Pancreas (tissue), 10 donors: ENCODE data around the gene SIK2. TPM values are rescaled to one million over a fixed set of nuclear protein-coding genes. Genes with fewer than 3 reads are reported as not detected.

Experiments
- ATAC-seq, 4 donors: fragments of 200-7000 bp; cut with Tn5 transposase; one replicate each; pipeline versions ENCODE4 v1.8.0 to v1.9.1; 2020; ENCODE audit warnings: mild to moderate bottlenecking in 4 of 4, moderate library complexity in 4 of 4
- DNase-seq, 6 donors: peaks; one replicate each; pipeline ENCODE4 v3.0.0-alpha.2; 2020
- FAIRE-seq: peaks from 2 replicates; lab custom pipeline; 2012; peaks lifted over from hg19 to GRCh38; lab: Jason Lieb, UNC
- H3K27ac ChIP-seq, 4 donors: fragments of 200-600 bp; sonication (generic); 1 replicate in 3 of 4; 2 replicates in 1 of 4; pipeline versions ENCODE4 v1.5.0 to v1.8.0; 2020
- H3K27me3 ChIP-seq, 4 donors: fragments of 200-600 bp; one replicate each; pipeline ENCODE4 v1.8.0; 2021
- H3K36me3 ChIP-seq, 3 donors: fragments of 200-600 bp; sonication (generic) in 1 of 3; one replicate each; pipeline versions ENCODE4 v1.5.0 to v1.8.0; 2020 to 2021
- H3K4me1 ChIP-seq, 3 donors: fragments of 200-600 bp; one replicate each; pipeline ENCODE4 v1.8.0; 2021
- H3K4me3 ChIP-seq, 4 donors: fragments of 200-600 bp; sonication (generic) in 2 of 4; one replicate each; pipeline versions ENCODE4 v1.5.0 to v1.8.0; 2020 to 2021
- H3K9me3 ChIP-seq, 4 donors: fragments of 200-600 bp; one replicate each; pipeline ENCODE4 v1.8.0; 2021
- WGBS, 2 donors: extraction: QIAGEN DNeasy Blood & Tissue Kit; methylation state at CpG; one replicate each; pipeline ENCODE4 v1.1.7; 2013; 5-methylcytosine and 5-hydroxymethylcytosine counted together
- intact Hi-C, 3 donors: fragments of 100-400 bp; cut with DNase I; formaldehyde crosslinking; loops; one replicate each; pipeline versions ENCODE4 v1.11.1 to v1.14.2; 2022
- polyA plus RNA-seq, 2 donors: library from polyadenylated mRNA; stranded (reverse); fragments of 200-250 nt; gene quantifications; one replicate each; pipeline ENCODE4 v1.2.3, GENCODE V29; 2013
- total RNA-seq, 6 donors: library from RNA; stranded (reverse); fragmentation: NEBNext Ultra II Directional in 4 of 6; extraction: Animal tissue kit (Norgen Biotek cat#: 25700) in 4 of 6; gene quantifications; one replicate each; pipeline versions ENCODE4 v1.2.1 to v1.2.4, GENCODE V29; 2021 to 2023
- TF ChIP-seq, protein P1 (sequence below), 4 donors: fragments of 200-600 bp; sonication (generic) in 3 of 4; IDR thresholded peaks; one replicate each; pipeline versions ENCODE4 v1.5.0 to v1.8.0; 2021; ENCODE audit warnings: antibody characterized with exemption in 4 of 4
- donor health status: healthy with polysubstance abuse.
- donor health status: DM: no; HTN: no; CAD: no; lungs with moderate emphysema.
- donor health status: DM: no; HTN: no; CAD: no.
- donor health status: control.
- donor health status: control.
- donor health status: Bipolar disorder and iron deficiency.
- donor health status: DM: yes; HTN: yes; CAD: no.
- donor health status: DM: no; HTN: no; CAD: no.
- donor health status: DM: no; HTN: no; CAD: no.
- donor health status: DM: yes; HTN: yes; CAD: no.

The SIK2 gene
- total and polyA plus RNA-seq, 8 donors, result 4.7 to 24.7 (median 17.5) TPM

DNA sequence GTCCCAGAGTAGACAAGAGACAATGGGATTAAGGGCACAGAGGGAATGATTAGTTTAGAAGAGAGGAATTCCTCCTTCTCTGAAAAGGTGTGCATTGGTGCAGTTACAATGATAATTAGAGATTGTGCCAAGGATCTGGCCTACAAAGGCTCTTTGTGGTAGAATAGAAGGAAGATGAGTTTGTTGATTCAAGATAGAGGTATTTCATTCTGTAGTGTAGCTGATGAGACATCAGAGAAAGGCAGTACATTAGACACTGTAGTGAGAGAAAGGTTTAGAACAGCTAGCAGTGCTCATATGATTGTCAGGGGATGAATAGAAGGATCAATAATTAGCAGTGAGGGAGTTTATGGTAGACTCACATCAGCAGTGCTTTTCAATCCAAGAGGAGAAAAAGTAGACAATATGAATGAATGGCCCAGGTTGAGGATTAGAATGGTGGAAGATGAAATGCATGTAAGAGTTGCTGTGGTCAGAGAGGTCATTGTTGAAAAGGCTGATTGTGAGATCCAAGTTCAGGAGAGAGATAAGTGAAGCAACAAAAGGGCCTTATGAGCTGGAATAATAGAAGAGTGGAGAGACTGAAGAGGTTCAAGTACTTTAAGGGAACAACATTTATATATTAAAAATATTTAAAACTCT, 28.9 kb downstream of the SIK2 start:
- no peak for DNase-seq
- Histone ChIP-seq H3K27ac (no peak overlapping the region), H3K4me3 (no peak overlapping the region), H3K27me3 (no peaks in the 10 kb centered on the region), H3K4me1 (peaks cover 31 to 59% (median 56%) of the 10 kb centered on the region in 3 donors), H3K36me3 (no peaks in the 10 kb centered on the region), H3K9me3 (no peaks in the 10 kb centered on the region)
- no peak for FAIRE-seq
- no peak for ATAC-seq
- intact Hi-C loops, result no loop called here
- TF ChIP-seq, protein P1, sequence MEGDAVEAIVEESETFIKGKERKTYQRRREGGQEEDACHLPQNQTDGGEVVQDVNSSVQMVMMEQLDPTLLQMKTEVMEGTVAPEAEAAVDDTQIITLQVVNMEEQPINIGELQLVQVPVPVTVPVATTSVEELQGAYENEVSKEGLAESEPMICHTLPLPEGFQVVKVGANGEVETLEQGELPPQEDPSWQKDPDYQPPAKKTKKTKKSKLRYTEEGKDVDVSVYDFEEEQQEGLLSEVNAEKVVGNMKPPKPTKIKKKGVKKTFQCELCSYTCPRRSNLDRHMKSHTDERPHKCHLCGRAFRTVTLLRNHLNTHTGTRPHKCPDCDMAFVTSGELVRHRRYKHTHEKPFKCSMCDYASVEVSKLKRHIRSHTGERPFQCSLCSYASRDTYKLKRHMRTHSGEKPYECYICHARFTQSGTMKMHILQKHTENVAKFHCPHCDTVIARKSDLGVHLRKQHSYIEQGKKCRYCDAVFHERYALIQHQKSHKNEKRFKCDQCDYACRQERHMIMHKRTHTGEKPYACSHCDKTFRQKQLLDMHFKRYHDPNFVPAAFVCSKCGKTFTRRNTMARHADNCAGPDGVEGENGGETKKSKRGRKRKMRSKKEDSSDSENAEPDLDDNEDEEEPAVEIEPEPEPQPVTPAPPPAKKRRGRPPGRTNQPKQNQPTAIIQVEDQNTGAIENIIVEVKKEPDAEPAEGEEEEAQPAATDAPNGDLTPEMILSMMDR (IDR thresholded peaks at IDR 0.05), result no peak

DNA sequence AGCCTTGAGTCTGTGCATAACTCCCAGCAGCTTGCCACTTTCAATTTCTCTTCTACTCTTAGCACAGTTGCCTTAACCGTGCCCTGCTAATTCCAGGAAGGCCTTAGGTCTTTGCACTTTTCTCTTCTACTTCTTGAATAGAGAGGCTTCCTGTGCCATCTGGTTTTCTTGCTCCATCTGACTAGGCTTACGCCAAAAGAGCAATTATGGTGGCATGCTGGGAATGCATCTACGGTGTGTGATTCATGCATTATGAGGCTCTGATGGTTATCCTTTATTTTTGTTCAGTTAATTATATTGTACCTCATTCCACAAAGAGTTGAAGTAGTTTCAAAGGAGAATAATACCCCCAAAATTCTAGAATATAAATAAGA, 29.4 kb downstream of the SIK2 start:
- FAIRE-seq, result no peak
- ATAC-seq, result no peak
- 91 to 97% methylated on average over 3 of the region's 3 CpGs for WGBS, 2 donors
- Histone ChIP-seq H3K9me3 (no peaks in the 10 kb centered on the region), H3K27ac (no peak overlapping the region), H3K4me1 (peaks cover 26 to 63% (median 56%) of the 10 kb centered on the region in 3 donors), H3K4me3 (no peak overlapping the region), H3K27me3 (no peaks in the 10 kb centered on the region), H3K36me3 (no peaks in the 10 kb centered on the region)
- TF ChIP-seq, protein P1 (IDR thresholded peaks at IDR 0.05), result no peak
- intact Hi-C loops, result no loop called here
- no peak for DNase-seq

DNA sequence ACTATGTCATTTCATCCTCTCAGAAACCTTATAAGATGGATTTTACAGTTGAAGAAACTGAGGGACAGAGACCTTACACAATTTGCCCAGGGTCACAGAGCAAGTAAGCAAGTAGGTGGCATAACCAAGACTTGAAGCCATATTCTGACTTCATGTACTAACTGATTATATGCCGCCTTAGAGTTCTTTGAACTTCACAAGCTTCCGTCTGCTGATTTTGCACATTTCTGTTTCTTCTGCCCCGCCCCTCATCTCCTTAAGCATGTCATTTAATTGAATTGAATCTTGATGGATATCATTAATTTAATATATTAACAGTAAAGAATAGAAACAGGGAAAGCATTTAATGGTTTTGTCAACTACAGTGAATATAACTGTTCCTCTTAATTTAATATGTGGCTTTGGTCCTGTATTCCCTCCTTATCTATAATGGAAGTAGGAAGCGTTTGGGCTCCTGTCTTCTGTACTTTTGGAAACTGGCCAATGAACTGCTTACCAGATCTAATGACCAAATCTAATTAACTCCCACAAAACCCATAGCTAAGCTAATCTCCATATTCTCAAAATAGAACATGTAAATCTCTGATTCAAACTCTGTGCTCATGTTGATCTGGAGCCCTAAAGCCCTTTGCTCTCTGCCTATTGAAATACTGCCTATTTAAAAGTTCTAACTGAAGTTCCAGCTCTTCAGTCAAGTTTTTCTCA, 30.4 kb downstream of the SIK2 start:
- FAIRE-seq, result no peak

DNA sequence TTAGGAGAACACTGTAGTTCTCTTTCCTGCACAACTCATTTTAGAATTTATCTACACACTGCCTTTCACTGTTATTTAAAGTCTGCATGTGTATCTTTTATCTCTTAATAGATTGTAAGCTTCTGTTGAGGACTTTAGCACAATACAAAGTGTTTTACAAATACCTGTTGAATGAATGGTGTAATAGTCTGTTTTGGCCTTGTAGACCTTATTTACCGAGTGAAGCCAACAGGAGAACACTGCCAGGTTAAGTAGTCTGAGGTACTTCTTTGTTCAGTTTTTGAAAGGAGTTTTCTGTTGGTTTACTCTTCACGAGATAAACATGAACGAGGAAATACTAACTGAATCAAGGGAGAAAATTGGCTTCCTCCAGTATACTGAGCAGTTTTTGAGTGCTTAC, 31.0 kb downstream of the SIK2 start:
- Histone ChIP-seq H3K4me1 (peaks cover 19 to 52% (median 50%) of the 10 kb centered on the region in 3 donors), H3K36me3 (no peaks in the 10 kb centered on the region), H3K9me3 (no peaks in the 10 kb centered on the region), H3K27me3 (no peaks in the 10 kb centered on the region), H3K4me3 (no peak overlapping the region), H3K27ac (peak overlapping the region; percentile 35 to 82 (median 60))
- TF ChIP-seq, protein P1 (IDR thresholded peaks at IDR 0.05), result no peak
- WGBS, 2 donors, result 7 to 8% methylated on average over 3 of the region's 3 CpGs
- intact Hi-C loops, result no loop called here
- ATAC-seq (peak; percentile 69 to 89 (median 80)), FAIRE-seq (peak; percentile 32), DNase-seq (peak in 1 of 6 donors; percentile 7)

More for the DNA sequence above, 30.4 kb downstream of the SIK2 start:
- ATAC-seq (no peak), DNase-seq (no peak)
- Histone ChIP-seq H3K4me3 (no peak overlapping the region), H3K27me3 (no peaks in the 10 kb centered on the region), H3K27ac (peak overlapping the region; percentile 35 to 82 (median 60)), H3K4me1 (peaks cover 19 to 56% (median 54%) of the 10 kb centered on the region in 3 donors), H3K9me3 (no peaks in the 10 kb centered on the region), H3K36me3 (no peaks in the 10 kb centered on the region)
- intact Hi-C loops, result no loop called here
- TF ChIP-seq, protein P1 (IDR thresholded peaks at IDR 0.05), result no peak
- WGBS, 2 donors, result 76 to 81% methylated on average over 4 of the region's 4 CpGs
